Measurements from ENCODE around the gene CRIP2. TPM values are rescaled to one million over a fixed set of nuclear protein-coding genes. Genes with fewer than 3 reads are reported as not detected.

Gene CRIP2
- total and polyA plus RNA-seq, 2 of the 4 experiments (the other 2 are of a cell fraction): 18.1 to 123 TPM

- ChIA-PET CTCF (interaction anchor here (0.7 to 2.5 kb wide), 5 partner anchors 9 to 120 kb away, joined by 3 to 32 read pairs (median 4); no protein-coding TSS in a partner anchor), POLR2A (ENCODE audit: unreplicated experiment) (interaction anchor here (0.6 kb wide), 1 partner anchor 22 kb away, joined by 3 read pairs; no protein-coding TSS in a partner anchor)
- Histone ChIP-seq H3K56ac (ENCODE audit: extremely low read depth, insufficient read depth, low read length) (no peak overlapping the region), H3K4me2 (ENCODE audit: low read depth, low read length) (peak overlapping the region; percentile 69), H3K27ac (ENCODE audit: insufficient read depth, low read length) (peak overlapping the region; percentile 35; the same call in 1 of the 2 replicates), H3K9ac (ENCODE audit: low read depth, low read length) (peak overlapping the region; percentile 37; the same call in 1 of the 2 replicates), H3K23ac (ENCODE audit: low read depth, low read length) (no peak overlapping the region), H3K9me3 (ENCODE audit: control insufficient read depth, insufficient read depth, low read length) (no peaks in the 10 kb centered on the region), H4K91ac (ENCODE audit: insufficient read depth, low read depth, low read length) (no peak overlapping the region), H3K18ac (ENCODE audit: low read depth, low read length) (no peak overlapping the region), H2AK5ac (ENCODE audit: low read depth, low read length) (no peak overlapping the region), H2AFZ (replicated peaks; ENCODE audit: low read length, poor library complexity) (peak overlapping the region; percentile 95), H2BK120ac (ENCODE audit: low read depth, low read length) (no peak overlapping the region), H2BK15ac (ENCODE audit: low read depth, low read length) (no peak overlapping the region), H4K8ac (ENCODE audit: low read depth in 2 of 2, low read length in 2 of 2) (peak overlapping the region in 1 of 2 experiments; percentile 36; a peak in 1 of 4 replicates), H4K20me1 (ENCODE audit: insufficient read depth, low read length) (0 out of 2 replicates have a peak, but pooled peaks cover 6% of the 10 kb centered on the region), H3K4ac (ENCODE audit: low read depth, low read length) (peak overlapping the region; percentile 7; the same call in 1 of the 2 replicates), H2AK9ac (replicated peaks; ENCODE audit: low read depth, low read length, poor library complexity) (peak overlapping the region; percentile 94), H2BK5ac (ENCODE audit: low read depth, low read length, poor library complexity, severe bottlenecking) (peak overlapping the region; percentile 13), H3K14ac (replicated peaks; ENCODE audit: low read depth, low read length) (no peak overlapping the region), H3K4me1 (ENCODE audit: control insufficient read depth, insufficient read depth, low read length) (peaks cover 2% of the 10 kb centered on the region; the same call in 1 of the 2 replicates), H3K27me3 (ENCODE audit: control insufficient read depth, insufficient read depth, low read length) (peaks cover 25% of the 10 kb centered on the region; the same call in 1 of the 2 replicates), H3K4me3 (ENCODE audit: insufficient read depth, low read depth, low read length) (peak overlapping the region; percentile 61), H3K36me3 (ENCODE audit: control insufficient read depth, insufficient read depth, low read length) (no peaks in the 10 kb centered on the region), H4K5ac (ENCODE audit: low read depth, low read length) (no peak overlapping the region), H2BK20ac (ENCODE audit: low read depth, low read length) (no peak overlapping the region), H3K79me1 (ENCODE audit: low read depth in 1 of 2, low read length in 2 of 2) (peaks cover 0 to 5% of the 10 kb centered on the region in 2 experiments; a peak in 1 of 4 replicates), H3K9me1 (ENCODE audit: insufficient read depth, low read length) (peaks cover 6% of the 10 kb centered on the region; the same call in 1 of the 2 replicates)
- dilution Hi-C loops (cut with HindIII; ENCODE audit: low sequenced_read_pairs, unreplicated experiment): no loop called here
- intact Hi-C loops (cut with micrococcal nuclease): loop anchor here (1.0 to 5.0 kb wide), 3 partner anchors 8 to 42 kb away; partner anchors contain the start of gene TMEM121
- in situ Hi-C loops (cut with MboI; ENCODE audit: low sequenced_read_pairs): no loop called here
- DNase-seq (no peak), ATAC-seq (ENCODE audit: low read depth) (peak; percentile 1)
- BruUV-seq (replicated peaks): no TSS peak
- no peak for TF ChIP-seq MAFK (IDR thresholded peaks at IDR 0.05; ENCODE audit: low read depth, low read length)
- TF ChIP-seq RFX5 (IDR thresholded peaks at IDR 0.05; ENCODE audit: low read depth, low read length): no peak
- TF ChIP-seq ELK1 (IDR thresholded peaks at IDR 0.05; ENCODE audit: borderline replicate concordance, low read depth, low read length): no peak
- TF ChIP-seq POLR2A (IDR thresholded peaks at IDR 0.05; ENCODE audit: low read depth, low read length): no peak
- no peak for TF ChIP-seq FOS (IDR thresholded peaks at IDR 0.05; ENCODE audit: low read depth, low read length)
- no peak for TF ChIP-seq CHD1 (IDR thresholded peaks at IDR 0.05; ENCODE audit: low read depth, low read length)
- no peak for TF ChIP-seq RAD21 (IDR thresholded peaks at IDR 0.05; ENCODE audit: low read length)
- TF ChIP-seq SMC3 (IDR thresholded peaks at IDR 0.05; ENCODE audit: low read depth, low read length): no peak
- TF ChIP-seq CEBPB (IDR thresholded peaks at IDR 0.05; ENCODE audit: low read depth, low read length): no peak
- WGBS, 2 experiments (ENCODE audit: extremely low coverage in 2 of 2, insufficient read length in 1 of 2): no CpG with 5 or more reads among the region's 33 CpGs
These were observed 15.6 kb downstream of the CRIP2 start for GRCh38 chr14:105490267-105490571.
